Activated CD8-positive, alpha-beta memory T cell treated with anti-CD3 and anti-CD28 coated beads, Interleukin-2, amount 50 U/mL, for 1 hour (primary cell): Measurements from ENCODE around the gene UBIAD1.

Experiments
- DNase-seq: peaks from one replicate; pipeline ENCODE4 v3.0.0-alpha.2; 2020; ENCODE audit errors: extremely low read depth

Gene UBIAD1

GRCh38 chr1:11311816-11312755 lies 39.1 kb downstream of the UBIAD1 start:
- no peak for DNase-seq

- no peak for DNase-seq
These were observed 42.0 kb downstream of the UBIAD1 start for GRCh38 chr1:11314959-11315358.

DNA sequence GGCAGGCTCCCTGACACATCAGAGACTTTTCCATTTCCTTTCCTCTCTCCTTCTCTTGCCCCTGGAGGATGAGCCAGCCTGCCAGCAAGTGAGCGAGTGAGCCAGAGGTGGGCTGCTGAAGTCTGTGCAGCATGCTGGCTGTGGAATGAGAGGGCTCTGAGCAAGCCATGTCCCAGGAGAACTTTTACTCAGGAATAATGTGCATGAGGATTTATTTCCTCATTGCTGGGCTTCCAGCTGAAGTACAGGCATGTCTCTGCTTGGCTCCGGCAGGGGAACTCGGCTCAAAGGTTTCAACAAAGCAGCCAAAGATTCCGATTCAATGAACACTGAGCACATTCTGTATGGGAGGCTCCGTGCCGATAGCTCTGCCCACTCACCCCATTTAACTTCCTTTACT lies 43.7 kb downstream of the UBIAD1 start:
- DNase-seq = no peak

GRCh38 chr1:11318982-11319381 lies 46.0 kb downstream of the UBIAD1 start:
- DNase-seq = no peak

DNA sequence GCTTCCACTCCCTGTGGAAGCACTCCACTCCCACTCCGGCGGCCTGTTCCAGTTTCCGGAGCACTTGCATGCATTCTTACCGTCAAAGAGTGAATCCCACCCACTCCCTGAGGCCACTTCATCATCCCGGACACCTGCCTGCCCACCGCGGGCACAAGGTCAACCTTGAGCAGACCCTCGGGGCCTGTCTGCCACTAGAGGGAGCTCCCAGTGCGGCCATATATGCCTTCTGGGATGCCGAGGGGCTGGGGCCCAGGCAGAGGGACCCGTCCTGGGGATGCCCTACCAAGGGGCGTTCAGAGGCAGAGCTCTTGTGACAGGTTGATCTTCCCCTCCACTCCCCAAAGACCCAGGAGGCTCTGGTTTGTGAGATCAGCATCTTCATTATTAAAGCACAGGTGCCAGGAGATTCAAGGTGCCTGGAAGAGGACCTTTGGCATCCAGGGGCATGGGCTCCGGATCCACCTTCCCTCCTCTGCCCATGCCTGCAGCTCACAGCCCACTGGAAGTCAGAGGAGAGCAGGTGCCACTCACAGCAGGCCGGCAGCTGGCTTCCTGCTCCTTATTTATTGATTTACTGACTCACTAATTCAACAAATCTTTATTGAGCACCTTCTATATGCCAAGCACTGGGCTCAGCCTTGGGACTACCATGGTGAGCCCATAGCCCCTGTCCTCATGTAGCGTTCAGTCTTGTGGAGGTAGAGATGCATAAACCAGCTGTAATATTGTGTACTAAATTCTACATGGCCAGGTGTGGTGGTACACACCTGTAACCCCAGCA lies 47.3 kb downstream of the UBIAD1 start:
- no peak for DNase-seq

DNA sequence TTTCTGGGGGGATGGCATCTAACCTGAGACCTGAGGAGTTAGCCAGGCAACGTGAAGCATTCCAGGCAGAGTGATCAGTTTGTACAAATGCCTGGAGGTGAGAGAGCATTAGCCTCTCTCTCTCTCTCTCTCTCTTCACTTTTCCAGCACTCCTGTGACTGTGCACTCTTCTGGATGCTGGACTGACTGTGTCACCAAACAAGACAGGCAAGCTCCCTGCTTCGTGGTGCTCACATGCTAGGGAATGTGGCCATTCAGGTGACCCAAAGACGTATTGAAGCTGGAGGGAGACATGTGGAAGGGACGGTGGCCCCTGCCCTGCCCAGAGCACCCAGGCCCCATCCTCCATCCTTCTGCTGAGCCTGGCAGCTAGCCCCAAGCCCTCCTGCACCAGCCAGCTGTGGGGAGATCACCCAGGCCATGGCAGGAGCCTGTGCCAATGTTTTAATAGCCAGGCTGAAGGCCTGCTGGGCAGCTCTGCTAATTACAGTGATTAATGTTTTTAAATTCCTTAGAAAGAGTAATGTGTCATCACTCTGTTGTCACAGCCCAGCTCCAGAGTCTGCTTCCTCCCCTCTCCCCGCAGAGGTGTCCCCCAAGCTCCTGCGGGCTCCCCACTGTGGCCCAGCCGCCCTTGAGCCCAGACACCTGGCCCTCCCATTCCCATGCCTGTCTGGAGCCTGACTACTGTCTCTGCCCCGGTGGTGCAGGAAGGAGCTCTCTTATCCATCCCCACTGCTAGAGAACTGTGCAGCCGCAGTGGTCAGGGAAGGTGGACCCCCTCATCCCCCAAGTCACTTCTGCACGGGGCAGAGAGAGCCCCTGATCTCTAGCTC lies 48.9 kb downstream of the UBIAD1 start:
- no peak for DNase-seq

DNA sequence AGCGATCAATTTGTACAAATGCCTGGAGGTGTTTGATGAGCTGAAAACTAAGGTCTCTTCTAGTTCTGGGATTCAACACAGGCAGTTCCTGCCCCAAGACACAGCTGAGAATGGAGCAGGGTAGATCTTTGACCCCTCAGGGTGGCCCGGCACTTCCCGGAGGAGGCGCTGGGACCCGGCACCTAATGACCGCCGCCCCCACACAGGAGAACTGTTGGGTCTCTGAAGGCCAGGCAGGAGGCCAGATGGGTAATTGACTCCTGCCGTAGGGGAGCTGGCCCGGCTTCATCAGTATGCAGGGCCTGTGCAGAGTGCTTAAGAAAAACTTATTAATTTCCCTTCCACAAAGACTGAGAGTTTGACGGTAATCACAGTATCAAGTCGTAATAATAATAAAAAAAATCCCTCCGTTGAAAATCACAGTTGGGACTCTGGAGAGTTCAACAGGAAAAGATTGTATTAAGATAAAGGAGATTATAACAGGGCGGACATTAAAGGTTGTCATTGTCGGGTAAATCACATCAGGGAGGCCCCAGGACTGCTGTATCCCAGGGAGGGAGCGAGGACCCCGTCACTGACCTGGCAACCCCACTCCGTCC lies 51.7 kb downstream of the UBIAD1 start:
- no peak for DNase-seq

- DNase-seq = no peak
These were observed 53.1 kb downstream of the UBIAD1 start for GRCh38 chr1:11326070-11326469.

GRCh38 chr1:11328444-11328843 lies 55.4 kb downstream of the UBIAD1 start:
- DNase-seq = no peak

DNA sequence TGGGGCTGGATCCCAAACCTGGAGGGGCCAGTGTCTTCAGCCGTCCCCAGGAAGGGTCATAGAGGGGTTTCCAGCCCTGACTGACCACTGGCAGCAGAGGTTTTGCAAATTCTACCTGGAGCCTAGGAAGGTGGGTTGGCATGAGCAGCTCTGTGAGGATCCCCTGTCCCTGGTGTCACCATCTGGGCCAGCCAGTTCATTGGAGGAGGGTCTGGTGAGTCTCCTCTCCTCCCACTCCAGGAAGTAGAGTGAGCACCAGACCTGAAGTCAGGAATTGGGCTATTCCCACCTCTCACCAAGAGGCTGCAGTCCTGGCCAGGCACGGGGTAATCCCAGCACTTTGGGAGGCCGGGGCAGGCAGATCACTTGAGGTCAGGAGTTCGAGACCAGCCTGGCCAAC lies 57.4 kb downstream of the UBIAD1 start:
- DNase-seq = no peak

GRCh38 chr1:11331036-11331944 lies 58.3 kb downstream of the UBIAD1 start:
- DNase-seq = no peak

GRCh38 chr1:11331945-11332546 lies 59.0 kb downstream of the UBIAD1 start:
- DNase-seq = no peak

GRCh38 chr1:11333631-11334030 lies 60.6 kb downstream of the UBIAD1 start:
- no peak for DNase-seq

DNA sequence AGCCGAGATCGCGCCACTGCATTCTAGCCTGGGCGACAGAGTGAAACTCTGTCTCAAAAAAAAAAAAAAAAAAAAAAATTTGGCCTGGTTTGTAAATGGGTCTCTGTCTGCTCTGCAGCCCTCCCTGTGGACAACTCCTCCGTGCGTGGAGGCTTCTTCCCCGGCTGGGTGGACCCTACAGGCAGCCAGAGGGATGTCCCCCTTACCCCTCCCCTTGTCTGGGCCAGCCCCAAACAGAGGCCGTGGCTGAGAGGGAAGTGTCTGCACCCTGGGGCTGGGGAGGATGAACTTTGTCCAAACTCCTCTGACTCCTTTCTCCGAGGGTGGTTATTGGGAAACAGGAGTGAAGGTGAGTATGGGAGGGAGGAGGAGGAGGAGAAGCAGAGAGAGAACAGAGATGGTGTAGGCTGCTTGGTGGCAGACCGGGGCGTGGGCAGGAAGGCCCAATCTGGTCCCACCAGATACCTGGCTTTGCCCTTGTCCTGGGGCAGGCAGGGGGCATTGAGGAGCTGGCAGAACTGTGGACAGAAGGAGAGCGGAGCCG lies 61.3 kb downstream of the UBIAD1 start:
- DNase-seq = no peak

DNA sequence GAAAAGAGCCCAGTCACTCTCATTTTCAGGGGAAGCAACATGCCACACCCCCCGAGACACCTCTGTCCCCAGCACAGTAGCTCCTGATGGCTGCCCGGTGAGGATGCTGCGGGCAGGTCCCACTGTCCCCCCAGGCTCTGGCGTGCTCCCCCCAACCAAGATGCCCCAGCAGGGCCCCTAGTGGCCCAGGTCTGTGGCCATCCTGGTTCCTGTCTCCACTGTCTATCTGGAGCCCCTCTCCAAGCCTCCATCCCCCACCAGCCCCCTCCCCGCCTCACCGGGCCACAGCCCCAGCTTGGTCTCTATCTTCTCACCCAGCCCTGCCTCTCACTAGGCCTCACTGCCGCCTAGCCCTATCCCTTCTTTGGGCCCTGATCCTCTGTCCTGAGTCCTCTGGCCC lies 61.8 kb downstream of the UBIAD1 start:
- no peak for DNase-seq

DNA sequence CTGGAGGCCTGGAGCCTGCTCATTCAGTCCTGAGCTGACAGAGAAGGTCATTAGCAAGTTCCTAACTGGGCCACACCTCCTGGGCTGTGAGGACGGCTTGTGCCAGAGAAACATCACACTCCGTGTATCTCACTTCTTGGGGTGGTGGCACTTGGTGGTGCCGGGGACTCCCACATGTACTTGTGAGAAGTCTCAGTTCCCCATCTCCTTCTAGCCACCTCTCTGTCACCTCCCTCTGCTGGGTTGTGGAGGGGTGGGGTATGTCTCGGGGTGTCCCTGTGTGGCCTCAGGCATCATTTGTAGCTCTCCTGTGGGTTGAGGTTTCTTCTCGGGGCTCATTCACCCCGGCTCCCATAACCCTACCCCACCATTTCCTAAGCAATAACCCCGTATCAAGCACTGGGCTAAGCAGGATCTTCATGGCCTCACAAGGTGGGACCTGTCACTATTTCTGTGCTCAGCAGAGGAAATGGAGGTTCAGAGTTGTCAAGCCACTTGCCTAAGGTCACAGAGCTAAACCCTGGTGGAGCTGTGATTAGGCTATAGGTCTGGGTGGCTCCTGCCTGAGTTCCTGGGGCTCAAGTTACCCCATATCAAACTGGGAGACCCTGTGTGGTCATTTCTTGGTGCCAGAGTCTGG lies 62.5 kb downstream of the UBIAD1 start:
- DNase-seq = no peak

DNA sequence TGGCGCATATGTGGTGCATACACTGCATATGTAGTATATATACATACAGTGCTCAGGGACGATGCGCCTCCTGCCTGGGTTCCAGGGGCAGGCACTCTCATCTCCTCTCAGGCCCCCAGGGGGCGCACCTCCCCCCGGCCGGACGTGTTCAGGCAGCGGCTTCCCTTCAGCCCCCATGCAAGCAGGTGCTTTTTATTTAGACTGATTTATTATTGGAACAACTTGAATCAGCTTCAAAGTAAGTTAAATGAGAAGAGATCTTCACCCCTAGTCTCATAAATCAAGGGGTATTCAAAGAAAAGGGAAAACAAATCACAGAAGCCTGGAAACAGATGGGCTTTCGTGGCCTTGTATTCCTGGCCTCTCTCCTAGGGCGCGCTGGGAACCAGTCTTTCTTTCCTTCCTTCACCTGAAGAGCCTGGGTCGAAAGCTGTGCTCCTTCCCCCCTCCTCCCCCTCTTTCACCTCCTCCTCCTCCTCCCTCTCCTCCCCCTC lies 64.6 kb downstream of the UBIAD1 start:
- no peak for DNase-seq
